WTC11 (cell line): ENCODE data around the gene TMEM82.

ENCODE experiments used
- CTCF ChIP-seq: fragments of 200-600 bp; IDR thresholded peaks from 2 replicates; pipeline ENCODE4 v1.8.0; 2022; ENCODE audit warnings: antibody characterized with exemption
- E2F5 ChIP-seq: sonication (generic); formaldehyde crosslinking; IDR thresholded peaks from 2 replicates; pipeline ENCODE4 v1.8.1; 2022; ENCODE audit warnings: mild to moderate bottlenecking, moderate library complexity, missing genetic modification reagents
- ELF4 ChIP-seq: sonication (generic); formaldehyde crosslinking; IDR thresholded peaks from 2 replicates; pipeline ENCODE4 v1.8.1; 2022; ENCODE audit warnings: low read depth, mild to moderate bottlenecking, moderate library complexity, missing genetic modification reagents
- RORB ChIP-seq: fragments of 250-450 bp; sonication (Bioruptor Pico); IDR thresholded peaks from 2 replicates; pipeline ENCODE4 v1.9.0; 2021; ENCODE audit warnings: mild to moderate bottlenecking
- ZNF232 ChIP-seq: sonication (generic); formaldehyde crosslinking; IDR thresholded peaks from 2 replicates; pipeline ENCODE4 v1.8.0; 2022; ENCODE audit warnings: mild to moderate bottlenecking, missing genetic modification reagents
- ZNF317 ChIP-seq: sonication (generic); formaldehyde crosslinking; IDR thresholded peaks from 2 replicates; pipeline ENCODE4 v1.8.1; 2023; ENCODE audit warnings: low read depth, mild to moderate bottlenecking, moderate library complexity, missing genetic modification reagents, borderline replicate concordance

DNA sequence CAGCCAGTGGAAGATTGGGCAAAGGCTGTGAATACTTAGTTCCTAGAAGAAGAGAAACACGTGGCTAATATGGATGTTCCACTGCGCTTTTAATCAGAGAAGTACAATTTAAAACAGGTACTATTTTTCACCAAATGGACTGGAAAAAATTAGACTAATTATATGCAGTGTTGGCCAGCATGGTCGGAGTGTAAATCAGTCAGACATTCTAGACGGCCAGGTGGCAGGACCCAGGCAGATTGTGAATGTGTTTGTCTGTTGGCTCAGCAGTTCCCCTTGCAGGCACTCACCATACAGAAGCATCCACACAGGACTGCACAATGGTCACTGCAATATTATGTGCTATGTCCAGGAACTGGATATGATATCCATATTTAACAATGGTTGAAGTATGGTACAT is 30.1 kb upstream of the TMEM82 start:
- TF ChIP-seq RORB (CRISPR knock-in tag) = no peak
- TF ChIP-seq ZNF232 (CRISPR knock-in tag) = no peak
- no peak for TF ChIP-seq E2F5 (CRISPR knock-in tag)
- TF ChIP-seq ELF4 (CRISPR knock-in tag) = no peak
- TF ChIP-seq CTCF = no peak
- TF ChIP-seq ZNF317 (CRISPR knock-in tag) = no peak
